Fibroblast of villous mesenchyme (primary cell): ENCODE data around the gene BCL11A. TPM values are rescaled to one million over a fixed set of nuclear protein-coding genes. Genes with fewer than 3 reads are reported as not detected.

Experiments
- DNase-seq: peaks from one replicate; pipeline ENCODE4 v3.0.0-alpha.2; 2010; ENCODE audit warnings: low read depth
- H3K4me3 ChIP-seq: 2 replicates; pipeline ENCODE4 v1.5.1; 2011; ENCODE audit warnings: low read depth, mild to moderate bottlenecking, low read length
- CTCF ChIP-seq: IDR thresholded peaks from 2 replicates; pipeline ENCODE4 v1.5.1; 2012; ENCODE audit warnings: low read depth, mild to moderate bottlenecking, low read length; ENCODE audit not compliant: insufficient read depth
- total RNA-seq: library from RNA; depleted of rRNA; stranded (reverse); fragments of >200 nt; gene quantifications from 2 replicates; pipeline ENCODE4 v1.2.3, GENCODE V29; 2012

The BCL11A gene
- total RNA-seq, 1 donor, result 0.43 TPM

DNA sequence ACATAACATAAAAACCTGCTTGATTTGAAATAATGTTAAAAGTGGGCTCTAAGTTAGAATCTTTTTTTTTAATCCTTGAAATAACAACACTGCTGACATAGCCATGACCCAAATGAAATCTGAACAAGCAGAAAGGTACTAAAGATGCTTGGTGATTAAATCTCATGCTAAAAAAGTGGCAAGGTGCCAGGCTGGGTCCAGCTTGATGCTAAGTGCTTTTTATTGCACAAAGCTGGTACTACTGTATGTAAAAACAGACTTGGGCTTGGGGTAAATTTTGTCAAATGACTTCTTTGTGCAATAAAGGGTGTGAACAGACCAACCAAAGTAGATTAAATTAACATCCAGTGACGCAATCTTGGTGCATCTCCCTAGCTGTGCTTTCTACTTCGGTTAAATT is 13.4 kb downstream of the BCL11A start:
- DNase-seq, result no peak
- no peak overlapping the region for H3K4me3 ChIP-seq
- no peak for TF ChIP-seq CTCF

DNA sequence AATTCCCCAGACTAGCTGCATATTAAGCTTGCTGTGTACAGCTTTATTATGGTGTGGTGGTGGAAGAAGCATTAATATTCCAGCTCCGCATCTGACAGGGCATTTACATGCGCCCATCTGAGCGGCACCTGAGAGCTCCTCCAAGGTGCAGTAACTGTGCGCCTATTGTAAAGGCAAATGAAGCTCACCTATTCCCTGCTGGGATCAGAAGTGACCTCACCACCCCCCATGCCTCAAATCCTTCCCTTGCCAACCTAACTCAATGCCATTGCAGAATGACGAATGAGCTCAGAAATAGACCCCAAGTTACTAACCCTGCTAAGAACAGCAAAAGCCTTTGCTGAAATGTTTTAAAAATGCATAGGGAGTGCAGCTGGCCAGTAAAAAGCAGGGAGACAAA is 14.3 kb downstream of the BCL11A start:
- DNase-seq, result no peak
- no peak overlapping the region for H3K4me3 ChIP-seq
- TF ChIP-seq CTCF, result no peak

GRCh38 chr2:60538101-60538500 is 15.4 kb downstream of the BCL11A start:
- TF ChIP-seq CTCF, result no peak
- H3K4me3 ChIP-seq, result no peak overlapping the region
- no peak for DNase-seq

GRCh38 chr2:60536746-60537145 is 16.7 kb downstream of the BCL11A start:
- DNase-seq, result no peak
- no peak for TF ChIP-seq CTCF
- no peak overlapping the region for H3K4me3 ChIP-seq

DNA sequence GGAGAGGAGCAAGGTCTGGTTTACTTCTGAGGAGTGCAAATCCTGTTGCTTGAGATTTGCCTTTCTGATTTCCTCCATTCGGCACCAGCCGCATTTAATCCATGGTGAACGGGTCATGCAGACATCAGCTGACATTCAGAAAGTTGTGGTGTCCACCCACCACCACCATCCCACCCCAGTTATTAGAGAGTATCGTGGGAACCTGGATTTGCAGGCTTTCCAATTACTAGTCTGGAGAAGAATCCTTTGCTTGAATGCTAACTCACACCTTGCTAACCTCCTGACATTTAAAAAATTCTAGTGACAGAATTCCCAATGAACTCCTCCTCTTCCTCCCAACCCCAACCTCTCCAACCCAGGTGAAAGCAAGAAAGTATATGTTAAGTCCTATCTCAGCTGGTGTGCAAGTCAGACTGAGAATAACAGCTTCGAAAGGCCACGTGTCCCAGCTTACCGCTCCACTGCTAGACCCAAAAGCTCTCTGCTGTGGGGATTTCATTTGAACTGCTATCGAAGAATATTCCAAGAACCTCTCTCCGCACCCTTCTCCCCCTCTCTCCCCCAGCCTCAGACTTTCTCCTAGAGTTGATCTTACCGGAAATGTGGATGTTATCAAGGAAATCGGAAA is 17.7 kb downstream of the BCL11A start:
- TF ChIP-seq CTCF, result no peak
- DNase-seq, result no peak
- no peak overlapping the region for H3K4me3 ChIP-seq

DNA sequence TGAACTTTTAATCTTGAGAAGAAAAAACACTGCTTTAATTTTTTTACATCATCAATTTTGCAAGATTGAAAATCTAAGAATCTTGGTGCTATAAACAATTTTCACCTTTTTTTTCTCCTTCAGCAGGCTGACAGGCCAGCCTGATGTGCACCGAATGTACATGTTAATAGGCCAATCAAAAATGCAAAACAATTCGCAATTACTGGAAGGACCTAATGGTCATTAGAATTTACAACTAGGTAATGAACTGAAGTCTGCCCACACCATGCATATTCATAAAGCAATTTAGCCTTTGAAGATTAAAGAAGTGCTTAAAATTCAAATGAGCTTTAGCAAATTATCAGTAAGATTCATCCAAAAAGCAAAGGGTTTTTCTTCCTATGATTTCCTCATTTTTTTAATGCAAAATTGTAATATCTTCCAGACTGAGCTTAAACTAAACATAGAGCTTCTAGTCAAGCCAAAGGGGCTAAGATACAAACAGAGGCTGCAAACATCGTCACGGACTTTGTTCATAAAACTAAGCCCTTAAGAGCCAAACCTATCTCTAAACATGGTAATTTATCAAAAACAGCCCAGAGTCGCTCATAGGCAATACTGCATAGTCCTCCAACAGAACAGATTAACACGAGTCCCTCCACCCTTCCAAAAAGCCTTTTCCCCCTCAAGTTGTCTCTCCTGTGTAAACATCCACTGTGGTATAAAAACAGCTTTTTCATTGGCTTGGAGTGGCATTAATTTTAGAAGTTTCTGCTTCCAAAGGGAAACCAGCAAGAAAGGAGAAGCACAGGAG is 18.4 kb downstream of the BCL11A start:
- no peak overlapping the region for H3K4me3 ChIP-seq
- no peak for DNase-seq
- TF ChIP-seq CTCF, result no peak
